Stimulated activated CD4-positive, alpha-beta T cell treated with anti-CD3 and anti-CD28 coated beads, Interleukin-4, amount 100 ng/mL, for 48 hours (primary cell): ENCODE measurements around the gene RAX2.
A peak's percentile ranks its signal among the peaks of the same experiment; 100 is the strongest.
"Not testable (repeated sequence)": the region's sequence is repeated elsewhere in the genome, so short reads cannot be mapped to it uniquely, and the experiment has no call there.

Experiments used
- DNase-seq, 2 donors: peaks; one replicate each; pipeline ENCODE4 v3.0.0-alpha.2; 2020; ENCODE audit warnings: low read depth in 2 of 2

The RAX2 gene

DNA sequence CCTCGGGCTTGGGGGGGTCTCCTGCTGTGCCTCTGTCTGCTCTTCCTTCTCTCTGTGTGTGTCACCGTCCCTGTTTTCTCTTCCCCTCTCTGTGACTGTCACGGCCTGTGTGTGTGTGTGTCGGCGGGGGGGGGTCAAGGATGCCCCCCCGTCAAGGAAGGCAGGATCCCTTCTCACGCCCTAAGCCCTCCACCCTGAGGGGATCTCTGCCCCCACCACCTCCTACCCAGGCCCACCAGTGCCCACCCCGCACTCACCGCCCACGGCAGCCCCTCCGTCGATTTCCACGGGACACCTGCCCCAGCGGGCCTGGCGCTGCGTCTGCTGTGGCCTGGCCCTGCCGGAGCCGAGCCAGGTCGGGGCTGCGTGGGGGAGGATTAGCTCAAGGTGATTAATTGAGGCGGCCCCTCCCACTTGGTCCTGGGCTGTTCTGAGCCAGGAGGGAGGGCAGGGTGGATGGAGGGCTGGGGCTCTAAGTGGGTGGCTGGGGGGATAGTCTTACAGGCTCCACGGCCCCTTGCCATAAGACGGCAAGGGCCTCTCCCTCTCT, at the start of gene RAX2:
Gene RAX2, minus strand, starts transcription at position 323 of the 550 bp plus-strand sequence. CDS start 486 bp downstream, outside the sequence.
- DNase-seq, result no peak

DNA sequence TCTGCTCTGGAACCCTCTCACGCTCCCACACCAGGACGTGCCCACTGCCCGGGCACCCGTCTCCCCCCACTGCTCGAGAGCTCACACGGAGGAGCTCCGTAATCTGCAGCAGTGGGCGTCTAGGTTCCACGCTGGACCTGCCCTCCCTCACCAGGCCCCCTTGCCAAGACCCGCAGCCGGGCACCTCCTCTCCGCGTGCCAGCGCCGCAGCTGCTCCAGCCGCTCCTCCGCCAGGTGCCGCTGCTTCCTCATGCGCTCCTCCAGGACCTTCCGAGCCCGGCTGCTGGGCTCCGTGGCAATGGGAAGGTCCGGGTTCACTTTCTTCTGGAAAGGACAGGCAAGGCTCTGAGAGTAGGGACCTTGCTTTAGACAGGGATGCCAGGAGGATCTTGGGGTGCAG, 49.1 kb upstream of the RAX2 start:
- DNase-seq, result no peak

DNA sequence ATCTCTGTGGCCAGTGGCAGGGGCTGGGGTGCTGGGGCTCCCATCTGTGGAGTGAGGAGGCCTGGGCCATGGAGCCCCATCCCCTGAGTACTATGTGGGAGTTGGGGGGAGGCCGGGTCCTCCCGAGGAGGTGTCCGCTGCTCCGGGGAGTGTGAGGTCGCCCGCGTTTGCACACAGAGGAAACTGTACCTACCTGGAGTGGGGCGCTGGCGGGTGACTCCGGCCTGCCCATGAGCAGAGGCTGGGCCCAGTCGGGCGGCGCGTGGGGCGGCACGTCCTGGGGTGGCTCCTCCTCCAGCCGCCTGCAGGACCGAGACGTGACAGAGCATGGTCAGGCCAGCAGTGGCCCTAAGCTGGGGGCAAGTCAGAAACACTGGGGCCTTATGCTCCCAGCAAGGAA, 48.0 kb upstream of the RAX2 start:
- DNase-seq, result no peak

DNA sequence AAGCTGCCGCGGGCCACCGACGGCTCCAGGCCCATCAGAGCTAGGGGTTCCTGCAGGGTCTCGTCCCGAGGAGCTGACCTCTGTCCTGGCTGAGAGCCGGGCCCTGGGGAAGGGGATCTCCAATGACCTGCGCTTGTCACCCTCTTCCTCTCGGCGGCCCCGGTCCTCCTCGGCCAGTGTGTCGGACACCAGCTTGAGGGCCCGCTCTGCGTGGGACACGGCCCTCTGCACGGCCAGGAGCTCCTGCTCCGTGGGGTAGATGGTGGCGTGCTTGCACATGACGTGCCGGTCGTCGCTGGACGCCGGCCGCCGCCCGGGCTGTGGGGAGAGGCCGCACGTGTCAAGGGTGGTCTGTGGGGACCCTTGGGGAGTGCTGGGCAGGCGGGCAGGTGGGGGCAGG, 46.9 kb upstream of the RAX2 start:
- no peak for DNase-seq

DNA sequence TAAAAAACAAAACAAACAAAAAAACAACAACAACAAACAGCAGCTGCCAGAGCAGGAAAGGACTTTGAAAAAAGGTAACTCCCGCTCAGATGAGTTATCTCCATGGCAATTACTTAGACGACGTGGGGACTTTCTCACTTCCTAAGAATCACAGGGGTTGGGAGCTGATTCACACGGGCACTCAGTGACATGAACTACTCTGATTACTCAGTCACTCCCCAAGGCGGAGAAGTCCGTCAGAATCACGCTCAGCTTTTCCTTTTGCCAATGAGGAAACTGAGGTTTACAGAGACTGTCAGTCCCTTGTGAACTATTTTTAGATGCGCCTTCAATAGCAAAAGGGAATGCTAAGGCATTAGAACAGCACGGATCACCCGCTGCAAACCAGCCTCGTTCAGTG, 46.4 kb upstream of the RAX2 start:
- peak; percentile 28 to 42 for DNase-seq

DNA sequence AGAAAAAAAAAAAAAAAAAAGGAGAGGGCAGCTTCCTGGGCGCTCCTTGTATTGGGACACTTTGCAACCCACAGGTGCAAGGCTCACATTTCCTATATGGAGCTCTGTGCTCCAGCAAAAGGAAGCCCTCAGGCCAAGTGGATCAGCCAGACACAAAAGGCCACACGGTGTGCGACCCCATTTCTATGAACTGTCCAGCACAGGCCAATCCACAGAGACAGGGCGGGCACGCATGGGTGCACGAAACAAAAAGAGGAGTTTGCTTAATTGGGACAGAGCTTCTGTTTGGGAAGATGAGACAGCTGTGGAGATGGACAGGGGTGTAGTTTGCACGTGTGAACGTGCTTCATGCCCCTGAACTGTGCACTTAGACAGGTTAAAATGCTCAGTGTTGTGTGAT, 45.7 kb upstream of the RAX2 start:
- no peak for DNase-seq

DNA sequence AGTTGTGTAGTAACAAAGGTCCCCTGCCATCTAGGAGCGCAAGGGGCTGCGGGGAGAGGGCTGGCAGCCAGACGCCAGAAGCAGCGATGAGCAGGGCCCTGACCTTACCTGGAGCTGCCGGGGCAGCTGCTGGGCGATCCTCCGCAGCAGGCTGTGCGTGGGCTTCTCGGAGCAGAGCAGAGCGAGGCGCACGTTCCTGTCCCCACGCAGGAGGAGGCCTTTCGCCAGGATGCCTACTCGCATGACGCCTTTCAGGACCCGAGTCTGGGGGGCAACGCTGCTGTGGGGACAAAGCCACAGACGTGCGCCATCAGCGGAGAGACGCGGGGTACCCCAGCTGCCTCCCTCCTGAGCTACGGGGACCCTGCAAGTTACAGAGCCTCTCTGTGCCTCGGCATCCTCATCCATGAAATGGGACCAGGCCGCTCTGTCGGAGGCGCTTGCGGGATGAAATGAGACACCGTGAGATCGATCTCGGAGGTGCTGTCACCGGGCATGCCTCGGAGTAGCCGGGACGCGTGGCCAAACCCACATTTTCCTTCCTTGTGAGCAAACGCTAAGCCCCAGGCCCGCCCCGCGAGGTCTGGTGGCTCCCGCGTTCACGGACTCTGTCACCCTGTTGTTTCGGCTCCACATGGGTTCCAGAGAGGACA, 44.7 kb upstream of the RAX2 start:
- no peak for DNase-seq

DNA sequence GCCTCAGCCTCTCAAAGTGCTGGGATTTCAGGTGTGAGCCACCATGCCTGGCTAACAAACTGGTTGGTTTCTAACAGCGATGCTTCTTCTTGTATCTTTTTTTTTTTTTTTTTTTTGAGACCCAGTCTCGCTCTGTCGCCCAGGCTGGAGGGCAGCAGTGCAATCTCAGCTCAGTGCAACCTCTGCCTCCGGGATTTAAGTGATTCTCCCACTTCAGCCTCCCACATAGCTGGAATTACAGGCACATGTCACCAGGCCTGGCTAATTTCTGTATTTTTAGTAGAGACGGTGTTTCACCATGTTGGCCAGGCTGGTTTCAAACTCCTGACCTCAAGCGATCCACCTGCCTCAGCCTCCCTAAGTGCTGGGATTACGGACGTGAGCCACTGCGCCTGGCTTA, 44.1 kb upstream of the RAX2 start:
- DNase-seq, result not testable (repeated sequence)

DNA sequence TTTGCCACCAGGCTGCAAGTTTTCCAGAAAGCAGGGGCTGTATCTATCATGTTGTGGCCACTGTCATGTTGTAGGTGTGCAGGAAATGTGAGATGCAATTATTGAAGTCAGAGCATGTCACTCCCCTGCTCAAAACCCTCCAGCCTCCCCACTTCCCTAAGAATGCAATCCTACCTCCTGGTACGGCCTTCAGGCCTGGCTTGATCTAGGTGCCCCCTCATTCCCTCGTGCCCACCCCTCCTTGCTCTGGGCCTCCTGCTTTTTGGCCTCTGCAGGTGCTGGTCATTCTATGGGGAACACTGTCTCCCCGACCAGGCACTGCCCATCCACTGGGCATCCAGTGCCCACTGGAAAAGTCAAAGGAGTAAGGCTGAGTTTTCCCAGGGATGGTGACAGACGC, 42.6 kb upstream of the RAX2 start:
- no peak for DNase-seq

DNA sequence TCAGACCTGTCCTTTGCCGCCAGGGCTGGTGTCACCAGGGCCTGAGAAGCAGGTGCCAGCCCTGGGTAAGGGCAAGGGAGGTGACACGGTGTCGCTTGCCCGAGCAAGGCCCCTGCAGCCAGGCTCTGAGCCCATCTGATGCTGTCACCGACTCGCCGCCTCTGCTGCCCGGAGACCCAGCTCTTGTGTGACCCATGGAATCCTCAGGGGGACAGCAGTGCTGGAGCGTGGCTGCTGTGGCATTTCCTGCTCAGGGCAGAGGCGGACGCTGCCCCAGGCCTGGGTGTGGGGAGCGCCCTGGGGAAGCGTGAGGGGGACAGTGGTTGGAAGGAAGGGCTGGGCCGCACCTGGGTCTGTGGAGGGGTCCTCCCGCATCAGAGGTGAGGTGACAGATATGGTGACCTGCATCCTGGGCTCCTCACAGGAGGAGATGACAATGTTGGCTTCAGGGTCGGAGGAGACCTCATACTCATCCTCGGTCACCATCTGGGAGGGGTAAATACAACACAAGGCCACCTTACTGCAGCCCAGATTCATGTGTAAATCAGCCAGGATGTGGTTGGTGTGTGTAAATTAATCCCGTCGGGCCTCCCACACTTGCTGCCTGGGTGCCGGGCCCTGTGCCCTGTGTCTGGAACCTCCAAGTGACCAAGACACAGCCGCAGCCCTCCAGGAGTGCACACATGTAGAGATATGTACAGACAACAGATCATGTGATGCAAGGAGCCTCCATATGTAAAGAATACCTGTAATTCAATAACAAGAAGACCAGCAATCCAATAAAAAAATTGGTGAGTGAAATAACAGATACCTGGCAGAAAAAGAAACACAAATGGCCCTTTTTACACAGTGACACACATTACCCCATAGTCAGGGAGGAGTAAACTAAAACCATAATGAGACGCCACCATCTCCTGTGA, 41.7 kb upstream of the RAX2 start:
- DNase-seq, result no peak

DNA sequence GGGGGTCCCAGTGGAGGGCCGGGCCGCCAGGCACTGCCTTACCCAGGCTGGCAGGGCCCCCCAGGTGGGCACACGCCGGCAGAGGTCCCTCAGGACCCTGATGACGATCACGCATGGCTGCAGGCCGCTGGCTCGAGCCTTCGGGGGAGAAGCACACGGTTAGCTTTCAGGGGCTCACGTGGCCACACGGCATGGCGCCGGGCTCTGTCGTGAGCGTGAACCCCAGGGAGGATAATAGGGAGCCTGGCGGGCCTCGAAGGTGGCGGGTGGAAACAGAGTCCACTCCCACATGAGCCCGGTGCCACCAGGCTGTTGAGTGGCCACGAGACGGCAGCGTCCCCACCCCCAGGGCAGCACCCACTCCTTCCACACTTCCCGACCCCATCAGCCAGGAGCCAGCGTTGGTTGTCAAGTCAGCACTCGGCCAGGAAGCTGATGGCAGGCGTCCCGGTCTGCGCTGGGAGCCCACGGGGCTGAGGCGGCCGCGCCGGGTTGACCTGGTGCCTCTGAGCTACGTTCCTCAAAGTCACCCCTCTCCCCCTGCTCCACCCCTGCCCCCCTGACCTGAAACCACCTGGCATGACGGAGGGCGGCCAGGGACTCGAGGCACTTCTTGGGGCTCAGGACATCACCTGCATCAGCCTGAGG, 38.8 kb upstream of the RAX2 start:
- DNase-seq, result no peak

DNA sequence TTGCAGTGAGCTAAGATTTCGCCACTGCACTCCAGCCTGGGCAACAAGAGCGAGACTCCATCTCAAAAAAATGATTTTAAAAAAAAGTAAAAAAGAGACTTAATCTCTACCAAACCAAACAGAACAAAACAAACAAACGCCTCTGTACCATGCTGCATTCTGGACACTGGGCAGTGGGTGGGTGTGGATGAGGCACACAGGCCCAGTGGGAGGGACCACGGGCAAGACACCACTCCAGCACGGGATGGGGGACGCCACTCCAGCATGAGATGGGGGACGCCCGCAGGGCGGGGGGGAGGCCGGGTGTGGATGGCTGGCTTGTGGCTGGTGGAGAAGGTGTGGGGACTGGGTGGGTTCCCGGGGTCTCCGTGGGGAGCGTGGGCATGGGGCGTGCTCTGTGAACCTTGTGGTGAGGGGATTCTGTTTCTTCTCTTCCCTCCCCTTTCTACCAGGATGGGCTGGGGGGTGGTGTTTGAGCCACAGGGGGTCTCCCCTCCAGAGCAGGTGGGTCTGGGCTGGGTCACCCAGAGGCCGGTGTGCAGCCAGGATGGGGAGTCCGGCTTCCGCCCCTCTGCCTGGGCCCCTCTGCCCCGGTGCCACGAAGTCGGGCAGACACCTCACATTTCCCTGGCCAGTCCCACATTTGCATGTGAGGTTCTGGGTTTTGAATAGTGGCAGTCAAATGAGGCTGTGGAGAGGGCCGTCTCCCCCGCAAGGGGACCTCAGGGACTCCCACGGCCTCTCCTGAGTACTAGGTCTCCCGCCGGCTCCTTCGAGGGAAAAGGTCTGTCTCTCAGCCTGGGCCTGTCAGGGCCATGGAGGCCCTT, 38.1 kb upstream of the RAX2 start:
- DNase-seq, result no peak

DNA sequence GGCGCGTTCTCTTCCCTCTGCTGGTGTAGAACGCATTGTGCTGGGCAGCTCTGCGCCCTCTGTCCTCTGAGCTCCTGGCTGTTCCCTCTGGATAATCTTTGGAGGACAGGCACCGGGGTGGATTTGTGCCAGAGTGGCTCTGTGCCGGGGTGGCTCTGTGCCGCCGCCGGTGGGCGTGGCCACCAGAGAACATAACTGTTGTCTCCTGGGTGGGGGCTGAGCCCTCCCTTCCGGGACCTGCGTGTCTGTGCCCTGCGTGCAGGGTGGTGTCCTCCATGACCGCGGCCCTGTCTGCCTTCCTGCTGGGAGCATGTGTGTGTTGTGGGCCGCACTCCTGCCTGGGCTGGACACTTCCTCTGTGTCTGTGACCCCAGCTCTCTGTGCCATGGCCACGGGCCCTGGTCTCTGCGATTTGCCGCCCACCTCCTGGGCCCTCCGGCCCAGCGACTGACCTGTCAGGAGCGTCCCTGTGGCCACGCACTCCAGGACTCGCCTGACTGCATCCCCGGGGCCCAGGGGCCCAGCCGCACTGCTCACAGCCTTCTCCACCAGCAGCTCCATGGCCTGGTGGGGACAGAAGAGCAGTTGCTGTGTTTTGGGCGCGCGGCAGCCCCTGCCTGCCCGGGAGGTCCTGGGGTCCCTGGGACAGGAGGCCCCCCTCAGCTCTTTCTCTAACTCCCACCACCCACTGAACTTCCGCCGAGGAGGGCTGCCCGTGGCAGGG, 36.6 kb upstream of the RAX2 start:
- DNase-seq, result no peak

DNA sequence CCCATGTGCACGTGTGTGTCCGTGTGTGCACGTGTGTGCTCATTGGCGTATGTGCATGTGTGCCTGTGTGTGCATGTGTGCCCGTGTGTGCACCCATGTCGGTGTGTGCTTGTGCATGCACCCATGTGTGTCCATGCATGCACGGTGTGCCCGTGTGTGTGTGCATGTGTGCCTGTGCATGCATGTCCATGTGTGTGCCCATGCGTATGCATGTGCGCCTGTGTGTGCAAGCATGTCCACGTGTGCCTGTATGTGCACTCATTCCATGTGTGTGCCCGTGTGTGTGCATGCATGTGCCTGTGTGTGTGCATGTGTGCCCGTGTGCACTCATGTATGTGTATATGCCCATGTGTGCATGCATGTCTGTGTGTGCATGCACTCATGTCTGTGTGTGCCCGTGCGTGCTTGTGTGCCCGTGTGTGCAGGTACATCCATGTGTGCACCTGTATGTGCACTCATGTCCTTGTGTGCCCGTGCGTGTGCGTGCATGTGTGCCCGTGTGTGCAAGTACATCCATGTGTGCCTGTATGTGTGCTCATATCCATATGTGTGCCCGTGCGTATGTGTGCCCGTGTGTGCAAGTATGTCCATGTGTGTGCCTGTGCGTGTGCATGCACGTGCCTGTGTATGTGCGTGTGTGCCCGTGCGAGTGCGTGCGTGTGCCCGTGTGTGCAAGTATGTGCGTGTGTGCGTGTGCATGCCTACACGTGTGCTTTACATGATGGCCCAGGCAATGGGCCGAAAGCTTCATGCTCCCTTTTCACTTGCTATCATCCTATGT, 35.7 kb upstream of the RAX2 start:
- DNase-seq, result no peak

DNA sequence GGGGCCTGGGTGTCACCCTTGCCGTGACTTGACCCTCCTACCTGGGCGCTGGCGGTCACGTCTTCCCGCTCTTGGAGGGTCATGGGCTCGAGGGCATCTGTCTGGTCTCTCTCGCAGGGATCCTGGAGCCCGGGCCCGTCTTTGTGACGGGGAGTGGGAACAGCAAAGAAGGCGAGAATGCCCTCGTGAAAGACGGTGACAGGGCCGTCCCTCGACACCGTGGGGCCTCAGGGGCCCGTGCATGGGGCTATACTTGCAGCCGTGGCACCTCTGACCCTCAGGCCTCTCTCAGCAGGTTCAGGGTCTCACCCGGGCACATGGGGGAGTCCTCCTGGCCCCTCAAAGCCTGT, 35.1 kb upstream of the RAX2 start:
- no peak for DNase-seq

DNA sequence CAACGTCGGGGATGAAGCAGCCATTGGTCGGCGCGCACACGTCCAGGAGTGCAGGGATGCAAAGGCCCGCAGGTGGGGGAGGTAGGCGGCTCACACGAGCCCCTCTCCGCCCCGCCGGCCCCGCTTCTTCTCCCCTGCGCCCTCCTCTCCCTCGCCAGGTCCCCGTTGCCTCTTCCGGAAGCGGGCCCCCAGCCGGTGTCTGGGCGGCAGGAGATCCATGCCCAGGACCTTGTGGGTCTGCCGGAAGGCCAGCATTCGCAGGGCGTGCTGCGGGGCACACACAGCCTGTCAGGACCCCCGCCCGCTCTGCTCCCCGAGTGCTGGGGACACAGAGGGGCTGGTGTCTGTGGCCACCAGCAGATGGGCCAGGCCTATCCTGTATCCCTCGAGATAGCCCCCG, 33.8 kb upstream of the RAX2 start:
- no peak for DNase-seq

DNA sequence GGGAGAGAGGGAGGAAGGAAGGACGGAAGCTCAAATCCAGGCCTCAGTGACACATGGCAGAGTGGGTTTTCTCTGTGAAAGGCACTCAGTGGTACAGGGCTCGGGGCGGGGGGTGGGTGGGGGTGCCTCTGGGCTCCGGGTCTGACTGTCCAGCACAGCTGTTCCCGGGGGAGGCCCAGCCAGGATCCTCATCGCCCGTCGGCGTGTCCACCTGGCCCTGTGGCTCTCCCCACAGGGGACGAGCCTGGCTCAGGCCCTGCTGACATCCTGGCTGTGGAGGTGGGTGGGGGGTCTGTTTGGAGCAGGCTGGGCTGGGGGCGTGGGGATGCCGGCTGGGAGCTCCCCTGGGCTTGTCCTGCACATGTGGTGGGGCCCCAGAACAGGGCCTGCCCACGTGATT, 32.4 kb upstream of the RAX2 start:
- DNase-seq, result no peak

DNA sequence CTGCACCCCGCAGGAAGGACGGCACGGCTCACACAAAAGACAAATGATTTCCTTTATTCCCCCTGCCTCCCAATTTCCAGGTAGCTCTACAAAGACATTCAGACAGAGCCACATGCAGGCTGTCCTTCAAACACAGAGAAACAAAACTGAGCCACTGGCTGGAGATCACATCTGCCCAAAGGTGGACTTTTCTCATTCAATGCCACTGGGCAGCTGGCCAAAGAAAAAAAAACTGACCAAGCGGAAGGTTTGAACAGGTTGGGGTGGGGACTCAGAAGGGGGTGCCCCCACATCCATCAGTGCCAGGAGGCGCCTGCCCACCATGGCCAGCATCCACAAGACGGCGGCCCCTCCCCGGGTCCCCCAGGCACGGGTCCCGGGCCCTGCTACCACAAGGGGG, 32.0 kb upstream of the RAX2 start:
- DNase-seq, result no peak

DNA sequence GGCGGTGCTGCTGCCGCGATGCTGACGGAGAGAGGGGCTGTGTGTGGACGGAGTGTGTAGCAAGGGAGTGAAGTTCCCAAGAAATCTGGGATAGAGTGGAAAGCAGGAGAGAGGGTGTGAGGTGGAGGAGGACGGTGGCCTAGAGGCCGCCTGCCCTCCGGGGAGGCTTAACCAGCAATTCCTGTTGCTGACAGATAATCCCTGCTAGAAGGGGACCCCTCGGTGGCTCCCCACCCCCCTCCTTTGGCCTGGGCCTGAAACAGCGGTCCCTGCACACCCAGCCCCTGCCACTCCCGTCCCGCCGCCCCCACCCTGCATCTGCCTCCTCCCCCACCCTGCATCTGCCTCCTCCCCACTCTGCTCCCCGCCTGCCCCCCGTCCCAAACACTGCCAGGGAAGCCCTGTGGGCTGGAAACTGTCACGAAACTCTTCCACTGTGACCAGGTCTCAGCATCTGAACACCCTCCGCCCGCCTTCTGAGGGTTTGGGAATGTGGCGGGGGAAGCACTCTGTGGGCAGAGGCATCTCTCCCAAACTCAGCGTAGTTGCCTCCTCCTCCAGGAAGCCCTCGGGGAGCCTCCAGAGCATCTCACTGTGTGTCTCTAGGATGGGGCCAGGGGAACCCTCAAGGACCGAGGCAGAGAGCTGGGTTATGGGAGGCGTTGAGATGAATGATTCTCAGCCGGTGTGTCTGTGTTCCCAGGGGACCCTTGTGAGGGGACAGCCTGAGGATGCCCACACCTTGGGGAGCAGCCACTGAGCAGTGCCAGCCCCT, 31.3 kb upstream of the RAX2 start:
- DNase-seq, result no peak
